GM10266 (cell line): ENCODE data around the gene MPZL1.
A peak's percentile ranks its signal among the peaks of the same experiment; 100 is the strongest.
"Not testable (repeated sequence)": the region's sequence is repeated elsewhere in the genome, so short reads cannot be mapped to it uniquely, and the experiment has no call there.

Experiments
- DNase-seq: peaks from one replicate; pipeline ENCODE4 v3.0.0; 2012; ENCODE audit errors: extremely low spot score
- CTCF ChIP-seq: IDR thresholded peaks from 2 replicates; pipeline ENCODE4 v1.5.1; 2012; ENCODE audit warnings: mild to moderate bottlenecking, low read depth; ENCODE audit not compliant: control insufficient read depth, insufficient read depth; ENCODE audit errors: missing control alignments

Gene MPZL1

GRCh38 chr1:167802235-167802634 lies 80.5 kb downstream of the MPZL1 start:
- DNase-seq: no peak
- no peak for TF ChIP-seq CTCF

GRCh38 chr1:167803358-167804207 lies 81.8 kb downstream of the MPZL1 start:
- peak; percentile 97 for TF ChIP-seq CTCF
- peak; percentile 91 for DNase-seq

GRCh38 chr1:167805041-167805556 lies 83.3 kb downstream of the MPZL1 start:
- no peak for TF ChIP-seq CTCF
- DNase-seq: peak; percentile 34

- not testable (repeated sequence) for DNase-seq
These were observed 84.5 kb downstream of the MPZL1 start for GRCh38 chr1:167806235-167806634.

GRCh38 chr1:167806676-167807075 lies 84.9 kb downstream of the MPZL1 start:
- not testable (repeated sequence) for DNase-seq

- DNase-seq: no peak
- TF ChIP-seq CTCF: no peak
These were observed 86.3 kb downstream of the MPZL1 start for GRCh38 chr1:167808104-167808503.

- no peak for TF ChIP-seq CTCF
- no peak for DNase-seq
These were observed 86.9 kb downstream of the MPZL1 start for GRCh38 chr1:167808690-167809089.

- no peak for DNase-seq
These were observed 91.2 kb downstream of the MPZL1 start for GRCh38 chr1:167812972-167813371.

More at GRCh38 chr1:167812972-167813371, 91.2 kb downstream of the MPZL1 start:
- TF ChIP-seq CTCF: no peak
